OCI-LY7 (cell line): ENCODE data around the gene PSMC3IP.

ENCODE experiments used
- CTCF ChIP-seq: fragments of 200-600 bp; sonication (generic); conservative IDR thresholded peaks from 2 replicates; pipeline ENCODE4 v1.5.1; 2014; ENCODE audit warnings: mild to moderate bottlenecking, antibody characterized with exemption, low read length, moderate library complexity, mixed read lengths
- EZH2phosphoT487 ChIP-seq: fragments of 200-600 bp; sonication (generic); IDR thresholded peaks from 2 replicates; pipeline ENCODE4 v1.6.1; 2018; ENCODE audit warnings: low read depth, borderline replicate concordance, mild to moderate bottlenecking, mixed run types, antibody characterized with exemption, low read length, moderate library complexity, mixed read lengths

- TF ChIP-seq EZH2phosphoT487: no peak
- TF ChIP-seq CTCF: no peak
These were observed 32.6 kb downstream of the PSMC3IP start for GRCh38 chr17:42544874-42545283.
